ENCODE results near the gene SAMD3.
"Not testable (repeated sequence)": the region's sequence is repeated elsewhere in the genome, so short reads cannot be mapped to it uniquely, and the experiment has no call there.

SAMD3 gene

GRCh38 chr6:130129762-130130246 lies 92.9 kb downstream of the SAMD3 start:
- DNase-seq (ENCODE audit: low spot score) = no peak

GRCh38 chr6:130128326-130128725 lies 94.4 kb downstream of the SAMD3 start:
- no peak for DNase-seq (ENCODE audit: low spot score)

GRCh38 chr6:130127195-130127594 lies 95.6 kb downstream of the SAMD3 start:
- DNase-seq (ENCODE audit: low spot score) = no peak

- DNase-seq (ENCODE audit: low spot score) = no peak
Observed at GRCh38 chr6:130122243-130122642, 100.5 kb downstream of the SAMD3 start.

GRCh38 chr6:130120731-130121130 lies 102.0 kb downstream of the SAMD3 start:
- no peak for DNase-seq (ENCODE audit: low spot score)

GRCh38 chr6:130119211-130119610 lies 103.5 kb downstream of the SAMD3 start:
- no peak for DNase-seq (ENCODE audit: low spot score)

- no peak for DNase-seq (ENCODE audit: low spot score)
Observed at GRCh38 chr6:130118236-130118635, 104.5 kb downstream of the SAMD3 start.

GRCh38 chr6:130117187-130117701 lies 105.5 kb downstream of the SAMD3 start:
- DNase-seq (ENCODE audit: low spot score) = not testable (repeated sequence)

- DNase-seq (ENCODE audit: low spot score) = no peak
Observed at GRCh38 chr6:130116273-130116672, 106.5 kb downstream of the SAMD3 start.

- DNase-seq (ENCODE audit: low spot score) = no peak
Observed at GRCh38 chr6:130115036-130115435, 107.7 kb downstream of the SAMD3 start.

- DNase-seq (ENCODE audit: low spot score) = no peak
Observed at GRCh38 chr6:130113201-130113710, 109.5 kb downstream of the SAMD3 start.

GRCh38 chr6:130111031-130111430 lies 111.7 kb downstream of the SAMD3 start:
- DNase-seq (ENCODE audit: low spot score) = no peak

- DNase-seq (ENCODE audit: low spot score) = no peak
Observed at GRCh38 chr6:130107710-130108109, 115.0 kb downstream of the SAMD3 start.

GRCh38 chr6:130105996-130106704 lies 116.6 kb downstream of the SAMD3 start:
- no peak for DNase-seq (ENCODE audit: low spot score)

- no peak for DNase-seq (ENCODE audit: low spot score)
Observed at GRCh38 chr6:130099119-130099518, 123.6 kb downstream of the SAMD3 start.

GRCh38 chr6:130098317-130098716 lies 124.4 kb downstream of the SAMD3 start:
- DNase-seq (ENCODE audit: low spot score) = no peak

Measured in CD4-positive, alpha-beta T cell treated with Interleukin-6 at 100 ng/mL for 8 hours (primary cell).